Large intestine (tissue), 3 donors: ENCODE results near the gene NBR1. TPM values are rescaled to one million over a fixed set of nuclear protein-coding genes. Genes with fewer than 3 reads are reported as not detected.
"Not testable (repeated sequence)": the region's sequence is repeated elsewhere in the genome, so short reads cannot be mapped to it uniquely, and the experiment has no call there.

Source experiments
- DNase-seq, 2 donors: peaks; one replicate each; pipeline versions ENCODE4 v3.0.0 to v3.0.0-alpha.2; 2013
- H3K27ac ChIP-seq: one replicate; pipeline ENCODE4 v1.5.1; 2013; ENCODE audit warnings: low read length
- H3K27me3 ChIP-seq: 2 replicates; pipeline ENCODE4 v1.6.1; 2013; ENCODE audit warnings: low read length; ENCODE audit not compliant: control insufficient read depth, insufficient read depth
- H3K36me3 ChIP-seq: 2 replicates; pipeline ENCODE4 v1.6.1; 2013; ENCODE audit warnings: low read length; ENCODE audit not compliant: control insufficient read depth, insufficient read depth
- H3K4me1 ChIP-seq: one replicate; pipeline ENCODE4 v1.6.1; 2013; ENCODE audit warnings: low read length; ENCODE audit not compliant: control insufficient read depth, insufficient read depth
- H3K4me3 ChIP-seq: one replicate; pipeline ENCODE4 v1.5.1; 2013; ENCODE audit warnings: low read length
- H3K9me3 ChIP-seq: one replicate; pipeline ENCODE4 v1.6.1; 2013; ENCODE audit warnings: mild to moderate bottlenecking, low read depth, low read length, moderate library complexity; ENCODE audit not compliant: control insufficient read depth
- WGBS: methylation state at CpG from one replicate; pipeline ENCODE4 v1.1.5; 2013; ENCODE audit warnings: low lambda C conversion rate; ENCODE audit not compliant: insufficient coverage; 5-methylcytosine and 5-hydroxymethylcytosine counted together
- polyA plus RNA-seq: library from polyadenylated mRNA; unstranded; fragments of 120-200 nt; gene quantifications from one replicate; pipeline ENCODE4 v1.2.1, GENCODE V29; 2013

NBR1 gene
- polyA plus RNA-seq, 1 donor = 120 TPM

DNA sequence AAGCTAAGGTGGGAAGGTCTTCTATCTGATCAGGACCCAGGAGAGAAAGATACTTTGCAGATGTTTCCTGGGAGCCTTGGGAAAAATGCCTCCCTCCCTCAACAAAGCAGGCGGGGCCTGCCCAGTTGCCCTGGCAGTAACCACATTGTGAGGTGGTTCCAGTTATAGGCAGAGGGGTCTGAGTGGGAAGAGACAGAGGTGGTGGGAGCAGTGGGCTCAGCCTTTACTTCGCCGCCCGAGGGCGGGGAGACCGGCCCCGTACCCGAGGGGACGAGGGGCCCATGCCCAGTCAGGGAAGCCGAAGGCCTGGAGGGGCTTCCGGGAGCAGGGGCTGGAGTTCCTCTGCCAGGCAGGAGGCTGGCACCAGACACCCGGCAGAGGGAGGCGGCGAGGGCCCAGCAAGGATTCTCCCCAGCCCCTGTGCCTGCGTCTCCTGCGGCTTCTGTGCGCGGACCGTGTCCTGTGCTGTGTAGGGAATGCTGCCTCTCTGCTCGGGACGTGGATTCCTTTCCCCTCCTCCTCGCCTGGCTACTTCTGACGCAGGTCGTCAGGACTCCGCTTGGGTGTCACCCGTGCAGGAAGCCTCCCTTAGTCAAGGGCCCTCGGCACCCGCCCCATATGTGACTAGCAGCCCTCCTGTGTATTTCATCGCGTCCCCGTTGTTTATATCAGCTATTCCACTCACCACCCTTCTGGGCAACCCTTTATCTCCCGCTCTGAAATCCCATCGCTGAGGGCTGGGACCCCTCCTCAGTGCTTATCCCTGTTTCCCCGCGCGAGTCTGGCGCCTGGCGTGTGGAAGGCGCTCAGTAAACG, 60.4 kb downstream of the NBR1 start:
- not testable (repeated sequence) for H3K27me3 ChIP-seq, H3K9me3 ChIP-seq, DNase-seq, H3K4me1 ChIP-seq, H3K4me3 ChIP-seq, H3K36me3 ChIP-seq, H3K27ac ChIP-seq
- no CpG with 5 or more reads among the region's 40 CpGs for WGBS

DNA sequence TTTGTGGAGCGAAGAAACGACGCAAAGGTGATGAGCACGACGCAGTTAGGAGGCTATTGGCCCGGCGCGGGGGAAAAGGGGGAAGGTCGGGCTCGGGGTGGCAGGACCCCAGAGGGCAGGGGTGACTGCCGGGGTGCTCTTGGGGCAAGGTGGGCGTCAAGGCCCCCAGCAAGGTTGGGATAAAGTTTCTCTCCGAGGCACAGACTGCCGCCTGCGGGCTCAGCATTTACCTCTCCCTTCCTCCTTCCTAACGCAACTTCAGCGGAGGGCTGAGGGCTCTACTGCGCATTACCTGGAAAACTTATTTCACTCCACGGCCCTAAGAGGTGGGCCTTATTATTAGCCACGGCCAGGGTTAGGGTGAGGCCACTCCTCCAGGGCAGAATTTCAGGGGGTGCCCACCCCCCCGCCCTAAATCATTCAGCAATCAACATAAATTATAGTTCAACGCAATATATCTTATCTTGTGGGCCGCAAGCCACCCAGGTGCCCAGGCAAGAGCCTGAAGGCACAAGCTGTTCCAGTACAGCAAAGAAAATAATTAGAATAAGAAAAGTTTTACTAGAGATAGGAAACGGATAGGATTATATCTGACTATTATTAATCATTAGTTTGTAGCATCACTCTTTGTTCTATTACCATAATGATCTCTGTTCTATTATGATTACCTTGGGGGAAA, 61.1 kb downstream of the NBR1 start:
- H3K27me3 ChIP-seq, H3K4me3 ChIP-seq: not testable (repeated sequence)

DNA sequence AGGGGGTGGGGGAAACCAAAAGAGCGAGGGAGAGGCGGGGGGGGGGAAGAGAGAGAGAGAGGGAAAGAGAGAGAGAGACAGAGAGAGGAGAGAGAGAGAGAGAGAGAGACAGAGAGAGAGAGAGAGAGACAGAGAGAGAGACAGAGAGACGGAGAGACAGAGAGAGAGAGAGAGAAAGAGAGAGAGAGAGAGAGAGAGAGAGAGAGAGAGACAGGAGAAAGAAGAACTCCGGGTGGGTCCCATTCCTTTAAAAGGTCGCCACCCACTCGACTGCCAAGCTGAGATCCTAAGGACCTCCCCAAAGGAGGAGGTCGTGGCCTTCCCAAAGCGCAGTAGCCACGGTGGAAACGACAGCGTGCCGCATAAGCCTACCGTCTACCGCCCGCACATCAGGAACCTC, 62.2 kb downstream of the NBR1 start:
- not testable (repeated sequence) for H3K9me3 ChIP-seq, H3K36me3 ChIP-seq, DNase-seq, H3K4me1 ChIP-seq, H3K27me3 ChIP-seq, H3K4me3 ChIP-seq, H3K27ac ChIP-seq
- no CpG with 5 or more reads among the region's 15 CpGs for WGBS

More for the DNA sequence above, 61.1 kb downstream of the NBR1 start:
- not testable (repeated sequence) for H3K4me1 ChIP-seq, H3K36me3 ChIP-seq, H3K27ac ChIP-seq, H3K9me3 ChIP-seq
- 81% methylated on average over 8 of the region's 24 CpGs for WGBS
- peak in 1 of 2 donors; percentile 37 for DNase-seq

DNA sequence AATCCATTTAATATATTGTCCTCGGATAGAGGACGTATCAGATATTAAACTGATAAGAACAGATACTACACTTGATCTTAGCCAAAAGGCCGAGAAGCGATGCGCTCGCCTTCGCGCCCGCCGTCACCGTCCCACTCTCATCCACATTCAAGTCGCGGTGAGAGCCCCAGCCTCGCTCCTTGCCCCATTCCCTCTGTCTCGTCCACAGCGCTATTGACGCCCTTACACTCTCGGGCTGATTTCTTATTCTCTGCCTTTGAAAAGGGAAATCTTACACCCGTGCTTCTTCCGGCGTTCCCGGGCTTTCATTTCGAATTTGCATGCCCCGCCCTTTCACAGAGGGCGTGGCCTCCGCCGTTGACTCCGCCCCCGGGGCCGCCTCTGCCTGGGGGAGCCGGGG, 62.9 kb downstream of the NBR1 start, which contains the start of gene RNU2-1:
TSS of gene RNU2-1 (minus strand) at position 101 of the 400 bp plus-strand sequence.
- WGBS = no CpG with 5 or more reads among the region's 31 CpGs

DNA sequence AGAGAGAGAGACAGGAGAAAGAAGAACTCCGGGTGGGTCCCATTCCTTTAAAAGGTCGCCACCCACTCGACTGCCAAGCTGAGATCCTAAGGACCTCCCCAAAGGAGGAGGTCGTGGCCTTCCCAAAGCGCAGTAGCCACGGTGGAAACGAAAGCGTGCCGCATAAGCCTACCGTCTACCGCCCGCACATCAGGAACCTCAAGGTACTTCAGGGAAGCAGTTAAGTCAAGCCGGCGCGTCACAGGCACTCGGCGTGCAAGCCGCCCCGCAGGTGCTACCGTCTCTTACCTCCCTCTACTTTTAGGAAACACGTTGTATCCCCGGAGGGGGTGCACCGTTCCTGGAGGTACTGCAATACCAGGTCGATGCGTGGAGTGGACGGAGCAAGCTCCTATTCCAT, 68.6 kb downstream of the NBR1 start:
- WGBS = no CpG with 5 or more reads among the region's 26 CpGs
- not testable (repeated sequence) for H3K27ac ChIP-seq, H3K27me3 ChIP-seq, H3K9me3 ChIP-seq, H3K4me3 ChIP-seq, H3K4me1 ChIP-seq, DNase-seq, H3K36me3 ChIP-seq

More for the DNA sequence above, 62.9 kb downstream of the NBR1 start, which contains the start of gene RNU2-1:
- not testable (repeated sequence) for H3K27me3 ChIP-seq, H3K9me3 ChIP-seq, H3K4me1 ChIP-seq, H3K36me3 ChIP-seq, H3K27ac ChIP-seq, H3K4me3 ChIP-seq, DNase-seq

DNA sequence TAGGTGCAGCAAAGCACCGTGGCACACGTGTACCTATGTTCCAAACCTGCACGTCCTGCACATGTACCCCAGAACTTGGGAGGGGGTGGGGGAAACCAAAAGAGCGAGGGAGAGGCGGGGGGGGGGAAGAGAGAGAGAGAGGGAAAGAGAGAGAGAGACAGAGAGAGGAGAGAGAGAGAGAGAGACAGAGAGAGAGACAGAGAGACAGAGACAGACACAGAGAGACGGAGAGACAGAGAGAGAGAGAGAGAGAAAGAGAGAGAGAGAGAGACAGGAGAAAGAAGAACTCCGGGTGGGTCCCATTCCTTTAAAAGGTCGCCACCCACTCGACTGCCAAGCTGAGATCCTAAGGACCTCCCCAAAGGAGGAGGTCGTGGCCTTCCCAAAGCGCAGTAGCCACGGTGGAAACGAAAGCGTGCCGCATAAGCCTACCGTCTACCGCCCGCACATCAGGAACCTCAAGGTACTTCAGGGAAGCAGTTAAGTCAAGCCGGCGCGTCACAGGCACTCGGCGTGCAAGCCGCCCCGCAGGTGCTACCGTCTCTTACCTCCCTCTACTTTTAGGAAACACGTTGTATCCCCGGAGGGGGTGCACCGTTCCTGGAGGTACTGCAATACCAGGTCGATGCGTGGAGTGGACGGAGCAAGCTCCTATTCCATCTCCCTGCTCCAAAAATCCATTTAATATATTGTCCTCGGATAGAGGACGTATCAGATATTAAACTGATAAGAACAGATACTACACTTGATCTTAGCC, 69.8 kb downstream of the NBR1 start:
- DNase-seq, H3K9me3 ChIP-seq, H3K4me1 ChIP-seq, H3K27me3 ChIP-seq, H3K27ac ChIP-seq, H3K4me3 ChIP-seq, H3K36me3 ChIP-seq: not testable (repeated sequence)
- no CpG with 5 or more reads among the region's 34 CpGs for WGBS

DNA sequence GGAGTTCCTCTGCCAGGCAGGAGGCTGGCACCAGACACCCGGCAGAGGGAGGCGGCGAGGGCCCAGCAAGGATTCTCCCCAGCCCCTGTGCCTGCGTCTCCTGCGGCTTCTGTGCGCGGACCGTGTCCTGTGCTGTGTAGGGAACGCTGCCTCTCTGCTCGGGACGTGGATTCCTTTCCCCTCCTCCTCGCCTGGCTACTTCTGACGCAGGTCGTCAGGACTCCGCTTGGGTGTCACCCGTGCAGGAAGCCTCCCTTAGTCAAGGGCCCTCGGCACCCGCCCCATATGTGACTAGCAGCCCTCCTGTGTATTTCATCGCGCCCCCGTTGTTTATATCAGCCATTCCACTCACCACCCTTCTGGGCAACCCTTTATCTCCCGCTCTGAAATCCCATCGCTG, 75.4 kb downstream of the NBR1 start:
- H3K27me3 ChIP-seq, H3K27ac ChIP-seq, H3K9me3 ChIP-seq, DNase-seq, H3K4me3 ChIP-seq, H3K36me3 ChIP-seq, H3K4me1 ChIP-seq: not testable (repeated sequence)
- WGBS = no CpG with 5 or more reads among the region's 23 CpGs

Other genes starting within 250 kb of the NBR1 start
- gene AARSD1, start 206.8 kb upstream of the NBR1 start, polyA plus RNA-seq = 59.4 TPM
- gene PTGES3L, start 191.1 kb upstream of the NBR1 start, polyA plus RNA-seq = 3.4 TPM
- 14.2 TPM for gene RUNDC1, start 190.6 kb upstream of the NBR1 start, polyA plus RNA-seq
- gene RPL27, start 172.8 kb upstream of the NBR1 start, polyA plus RNA-seq = 2,151 TPM
- 45.7 TPM for gene IFI35, start 164.4 kb upstream of the NBR1 start, polyA plus RNA-seq
- gene VAT1, start 148.8 kb upstream of the NBR1 start, polyA plus RNA-seq = 148 TPM
- gene RND2, start 146.0 kb upstream of the NBR1 start, polyA plus RNA-seq = 1.8 TPM
- 10.4 TPM for gene BRCA1, start 45.9 kb upstream of the NBR1 start, polyA plus RNA-seq
- 49.0 TPM for gene TMEM106A, start 40.7 kb downstream of the NBR1 start, polyA plus RNA-seq
- gene CCDC200, start 57.4 kb downstream of the NBR1 start, polyA plus RNA-seq = 47.1 TPM
- not detected for gene RNU2-1, start 62.8 kb downstream of the NBR1 start, polyA plus RNA-seq
- 5.4 TPM for gene ARL4D, start 227.8 kb downstream of the NBR1 start, polyA plus RNA-seq